HG03103 (cell line): ENCODE measurements around the gene TRAF3IP1.
A peak's percentile ranks its signal among the peaks of the same experiment; 100 is the strongest.

ENCODE experiments used
- ATAC-seq: cut with Tn5 transposase; IDR thresholded peaks from one replicate; pipeline ENCODE4 v1.9.1; 2021; ENCODE audit warnings: low read depth; ENCODE audit not compliant: unreplicated experiment

TRAF3IP1 gene

GRCh38 chr2:238423561-238424312 lies 103.4 kb downstream of the TRAF3IP1 start:
- no peak for ATAC-seq

GRCh38 chr2:238424313-238424700 lies 104.0 kb downstream of the TRAF3IP1 start:
- no peak for ATAC-seq

- no peak for ATAC-seq
These were observed 105.2 kb downstream of the TRAF3IP1 start for GRCh38 chr2:238425505-238425978.

GRCh38 chr2:238425979-238426567 lies 105.8 kb downstream of the TRAF3IP1 start:
- peak; percentile 17 for ATAC-seq

GRCh38 chr2:238426568-238427434 lies 106.5 kb downstream of the TRAF3IP1 start, which contains the start of gene ASB1:
Gene ASB1, plus strand, starts transcription at chr2:238426927. Its CDS starts 144 bp downstream, at chr2:238427071.
- peak; percentile 78 for ATAC-seq

- ATAC-seq: no peak
These were observed 107.3 kb downstream of the TRAF3IP1 start for GRCh38 chr2:238427435-238428162.

DNA sequence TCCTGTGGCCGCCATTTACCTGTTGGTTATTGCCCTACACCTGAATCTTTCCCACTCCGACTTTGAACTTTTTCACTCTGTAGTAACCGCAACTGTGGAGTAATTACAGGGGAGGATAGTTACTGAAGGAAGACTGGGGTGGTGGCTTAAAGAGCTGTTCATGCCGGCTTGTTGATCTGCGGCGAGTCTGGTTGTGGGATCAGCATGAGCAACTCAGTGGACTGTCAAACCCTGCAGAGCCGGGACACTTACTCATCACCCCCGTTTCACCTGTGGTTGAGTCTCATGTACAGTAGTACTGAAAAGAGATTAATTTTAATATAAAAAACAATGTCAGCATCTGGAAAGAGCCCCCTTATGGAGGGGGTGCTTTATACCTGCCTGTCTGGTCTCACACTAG lies 108.5 kb downstream of the TRAF3IP1 start:
- no peak for ATAC-seq

- ATAC-seq: no peak
These were observed 110.5 kb downstream of the TRAF3IP1 start for GRCh38 chr2:238430781-238431180.

- ATAC-seq: no peak
These were observed 111.1 kb downstream of the TRAF3IP1 start for GRCh38 chr2:238431456-238431855.

DNA sequence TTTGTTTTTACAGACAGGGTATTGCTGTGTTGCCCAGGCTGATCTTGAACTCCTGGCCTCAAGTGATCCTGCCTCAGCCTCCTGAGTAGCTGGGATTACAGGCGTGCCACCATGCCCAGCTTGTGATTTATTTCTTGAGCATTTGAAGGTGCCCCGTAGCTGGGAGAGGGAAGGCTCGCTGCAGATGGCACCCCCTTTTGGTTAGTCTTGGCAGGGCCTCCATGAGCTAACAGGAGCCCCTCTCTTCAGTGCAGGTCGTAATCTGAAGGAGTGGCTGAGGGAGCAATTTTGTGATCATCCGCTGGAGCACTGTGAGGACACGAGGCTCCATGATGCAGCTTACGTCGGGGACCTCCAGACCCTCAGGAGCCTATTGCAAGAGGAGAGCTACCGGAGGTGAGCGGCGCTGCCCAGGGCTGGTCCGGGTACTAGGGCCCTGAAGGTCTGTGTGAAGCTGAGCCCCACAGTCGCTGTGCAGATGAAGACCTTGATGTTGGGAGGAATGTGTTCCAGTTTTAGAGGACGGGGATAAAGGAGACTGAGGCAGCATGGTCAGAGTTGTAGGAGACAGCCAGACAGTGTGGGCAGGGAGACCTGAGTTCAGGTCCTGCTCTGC lies 113.1 kb downstream of the TRAF3IP1 start:
- no peak for ATAC-seq

DNA sequence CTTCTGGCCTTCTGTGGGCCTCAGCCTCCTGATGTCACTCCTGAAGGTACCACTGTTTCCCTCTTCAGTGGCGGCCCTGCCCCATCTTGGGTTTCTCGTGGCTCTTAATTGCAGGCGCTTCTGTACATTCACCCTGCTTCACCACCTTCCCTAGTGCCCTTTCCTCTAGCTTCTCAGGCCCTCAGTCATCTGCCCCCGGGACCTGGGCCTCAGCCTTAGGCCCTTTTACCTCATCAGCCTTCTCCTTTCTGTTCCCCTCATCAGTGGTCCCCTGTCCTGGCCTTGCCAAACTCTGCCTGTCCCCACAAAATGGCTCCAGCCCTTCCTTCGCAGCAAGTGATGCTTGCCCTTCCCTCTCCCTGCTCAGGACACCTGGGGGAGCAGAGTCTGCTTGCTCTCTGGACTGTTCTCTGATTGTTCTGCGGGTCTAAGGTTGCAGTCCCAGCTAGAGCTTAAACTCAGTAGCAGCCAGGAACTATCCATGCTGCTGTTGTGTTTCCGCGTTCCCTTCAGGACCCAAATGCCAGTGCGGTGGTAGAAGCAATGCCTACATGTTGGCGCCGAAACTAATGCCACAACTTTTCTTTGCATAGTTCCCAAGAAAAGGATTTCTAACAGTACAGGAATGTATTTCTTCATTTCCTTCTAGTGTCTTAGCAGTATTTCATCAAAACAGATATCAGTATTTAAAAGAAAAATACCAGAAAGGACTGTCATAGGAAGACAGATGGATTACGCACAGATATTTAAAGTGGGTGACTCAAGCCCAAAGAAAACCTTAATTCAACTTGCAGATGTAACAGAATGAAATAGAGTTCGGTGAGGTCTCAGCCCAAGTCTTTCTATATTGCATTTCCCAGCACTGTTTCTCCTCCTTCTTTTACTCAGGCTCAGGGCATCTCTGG lies 113.9 kb downstream of the TRAF3IP1 start:
- ATAC-seq: no peak

- no peak for ATAC-seq
These were observed 114.8 kb downstream of the TRAF3IP1 start for GRCh38 chr2:238434846-238435751.

- no peak for ATAC-seq
These were observed 115.4 kb downstream of the TRAF3IP1 start for GRCh38 chr2:238435752-238436096.

DNA sequence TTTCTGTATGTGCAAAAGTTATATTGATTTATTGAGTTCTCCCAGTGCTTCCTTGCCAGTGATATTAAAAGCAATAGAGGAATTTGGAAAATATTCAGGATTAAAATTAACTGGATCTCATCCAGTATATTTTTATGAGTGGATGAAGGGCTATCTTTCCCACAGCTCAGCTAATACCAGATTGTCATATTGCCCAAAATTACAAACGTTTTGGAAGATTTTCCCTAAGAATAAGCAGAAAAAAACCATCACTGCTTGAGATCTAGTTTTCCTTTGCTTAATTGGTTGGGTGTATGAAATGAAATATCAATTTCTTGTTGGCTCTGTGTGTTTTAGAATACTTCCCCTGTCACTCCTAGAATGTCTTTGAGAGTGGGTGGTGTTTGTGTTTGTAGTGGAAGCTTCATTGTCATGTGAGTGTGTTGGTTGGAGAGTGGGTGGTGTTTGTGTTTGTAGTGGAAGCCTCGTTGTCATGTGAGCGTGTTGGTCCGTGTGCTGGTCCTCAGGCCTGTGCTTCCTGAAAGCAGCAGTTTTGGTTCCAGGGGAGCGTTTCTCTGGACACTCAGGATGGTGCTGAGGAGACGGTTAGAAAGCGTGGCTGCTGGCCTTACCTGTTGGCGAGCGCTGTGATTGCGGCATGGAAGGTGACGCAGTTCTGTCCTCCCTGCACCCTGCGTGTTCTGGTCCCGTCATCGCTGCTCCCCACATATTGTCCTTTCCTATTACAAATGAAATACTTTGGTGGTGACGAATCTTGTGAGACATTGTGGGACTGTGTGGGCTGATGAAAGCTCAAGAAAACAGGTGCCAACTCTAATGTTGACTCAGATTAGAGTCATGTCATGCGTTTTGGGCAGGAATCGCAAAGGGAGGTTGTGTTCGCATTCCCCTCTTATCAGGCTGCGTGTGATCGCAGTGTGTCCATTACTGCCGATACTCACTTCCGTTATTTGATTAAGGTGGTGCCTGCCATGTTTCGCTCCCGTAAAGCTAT lies 118.8 kb downstream of the TRAF3IP1 start:
- no peak for ATAC-seq

DNA sequence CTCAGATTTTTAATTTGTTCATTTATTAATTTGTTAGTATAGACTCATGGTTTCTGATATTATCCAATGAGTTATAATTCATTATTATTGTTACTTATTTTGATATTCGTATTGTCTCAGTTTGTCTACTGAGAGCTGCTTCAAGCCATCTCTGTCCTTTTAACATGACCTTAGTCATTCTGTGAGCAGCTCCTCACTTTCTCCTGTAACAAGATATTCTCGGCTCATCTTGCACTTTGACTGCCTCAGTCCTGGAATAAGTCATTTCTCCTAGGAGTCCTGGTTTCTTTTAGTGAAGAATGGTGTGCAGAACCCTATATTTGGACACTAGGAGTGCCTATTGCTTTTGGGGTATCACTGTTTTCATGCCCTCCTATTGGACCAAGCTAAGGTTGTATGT lies 119.6 kb downstream of the TRAF3IP1 start:
- no peak for ATAC-seq

DNA sequence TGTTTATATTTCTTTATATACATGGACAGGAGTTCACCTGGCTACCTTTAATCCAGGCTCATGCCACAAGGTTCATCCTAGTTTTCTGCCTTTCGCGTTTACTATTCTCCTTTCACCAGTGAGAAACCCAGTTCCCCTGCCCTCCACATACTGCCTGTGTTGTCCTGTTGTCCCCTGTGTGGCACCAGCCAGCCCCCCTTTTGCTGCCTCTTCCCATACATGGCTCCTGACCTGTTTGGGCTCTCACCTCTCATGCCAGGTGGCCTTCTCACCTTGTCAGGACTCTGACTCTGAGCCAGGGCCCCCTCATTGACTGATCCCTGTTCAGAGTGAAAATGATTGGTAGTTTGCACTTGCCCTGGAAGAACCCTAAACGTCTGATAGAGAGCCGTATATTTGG lies 120.0 kb downstream of the TRAF3IP1 start:
- ATAC-seq: no peak

DNA sequence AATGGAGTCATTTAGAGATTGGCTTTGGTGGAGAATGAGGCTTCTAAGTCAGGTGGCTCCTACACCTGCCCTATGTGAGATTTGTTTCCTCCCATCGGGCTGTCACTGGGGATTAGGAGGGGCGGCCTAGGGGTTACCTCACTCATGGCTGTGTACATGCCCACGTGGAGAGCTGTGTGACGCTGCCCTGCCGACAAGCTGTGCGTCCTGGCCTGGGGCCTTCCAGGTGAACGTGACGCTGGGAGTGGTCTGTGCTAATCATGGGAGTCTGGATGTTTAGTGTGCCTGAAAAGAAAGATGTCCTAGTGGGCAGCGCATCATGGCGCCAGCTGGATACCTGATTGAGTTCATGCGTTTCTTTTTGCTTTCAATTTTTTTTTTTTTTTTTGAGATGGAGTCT lies 120.4 kb downstream of the TRAF3IP1 start:
- ATAC-seq: no peak
